VCaP (cell line): Measurements from ENCODE around the gene KCNMA1.

Source experiments
- H3K27ac ChIP-seq: fragments of 450-650 bp; 2 replicates; pipeline ENCODE4 v1.5.1; 2017
- TF ChIP-seq, protein P1 (sequence below): fragments of 450-650 bp; conservative IDR thresholded peaks from 2 replicates; pipeline ENCODE4 v1.5.1; 2017; ENCODE audit warnings: mild to moderate bottlenecking, moderate library complexity

KCNMA1 gene

DNA sequence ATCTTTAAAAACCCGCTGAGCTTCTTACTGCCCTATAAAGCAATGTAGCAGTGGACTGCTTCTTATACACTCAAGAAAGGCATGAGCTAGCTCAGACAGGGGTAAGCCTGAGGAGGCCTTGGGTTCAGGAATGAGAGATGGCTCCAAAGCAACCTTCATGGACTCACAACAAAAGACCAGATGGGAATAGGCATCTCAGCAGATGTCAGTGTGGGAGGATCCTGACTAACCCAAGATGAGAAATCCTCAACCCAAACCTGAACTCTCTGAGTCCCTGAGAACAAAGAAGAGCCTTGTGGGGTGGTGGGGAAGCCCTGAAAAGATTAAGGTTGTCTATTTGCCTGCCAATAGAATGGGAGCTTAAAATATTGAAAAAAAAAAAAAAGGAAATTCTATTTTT lies 807.4 kb downstream of the KCNMA1 start:
- TF ChIP-seq, protein P1, sequence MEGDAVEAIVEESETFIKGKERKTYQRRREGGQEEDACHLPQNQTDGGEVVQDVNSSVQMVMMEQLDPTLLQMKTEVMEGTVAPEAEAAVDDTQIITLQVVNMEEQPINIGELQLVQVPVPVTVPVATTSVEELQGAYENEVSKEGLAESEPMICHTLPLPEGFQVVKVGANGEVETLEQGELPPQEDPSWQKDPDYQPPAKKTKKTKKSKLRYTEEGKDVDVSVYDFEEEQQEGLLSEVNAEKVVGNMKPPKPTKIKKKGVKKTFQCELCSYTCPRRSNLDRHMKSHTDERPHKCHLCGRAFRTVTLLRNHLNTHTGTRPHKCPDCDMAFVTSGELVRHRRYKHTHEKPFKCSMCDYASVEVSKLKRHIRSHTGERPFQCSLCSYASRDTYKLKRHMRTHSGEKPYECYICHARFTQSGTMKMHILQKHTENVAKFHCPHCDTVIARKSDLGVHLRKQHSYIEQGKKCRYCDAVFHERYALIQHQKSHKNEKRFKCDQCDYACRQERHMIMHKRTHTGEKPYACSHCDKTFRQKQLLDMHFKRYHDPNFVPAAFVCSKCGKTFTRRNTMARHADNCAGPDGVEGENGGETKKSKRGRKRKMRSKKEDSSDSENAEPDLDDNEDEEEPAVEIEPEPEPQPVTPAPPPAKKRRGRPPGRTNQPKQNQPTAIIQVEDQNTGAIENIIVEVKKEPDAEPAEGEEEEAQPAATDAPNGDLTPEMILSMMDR, result no peak
- no peak overlapping the region for H3K27ac ChIP-seq

DNA sequence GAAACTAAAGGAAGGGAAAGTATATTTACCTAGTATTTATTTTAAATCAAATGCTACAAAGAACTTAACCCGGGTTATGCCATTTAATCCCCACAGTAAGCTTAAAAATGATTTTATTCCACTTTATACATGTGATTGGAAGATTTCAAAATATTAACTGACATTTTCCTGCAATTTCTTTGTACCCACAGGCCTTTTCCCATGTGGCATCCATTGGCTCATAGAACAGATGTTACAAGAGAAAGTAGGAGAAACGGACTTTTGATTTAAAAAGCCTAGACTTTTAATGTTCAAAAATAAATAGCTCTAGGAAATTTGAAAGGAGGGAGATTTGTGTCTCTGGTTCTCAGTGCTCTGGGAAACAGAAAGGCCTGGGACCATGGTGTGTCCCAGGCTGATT lies 807.9 kb downstream of the KCNMA1 start:
- TF ChIP-seq, protein P1, result no peak
- H3K27ac ChIP-seq, result no peak overlapping the region
